Right lobe of liver (tissue), 4 donors: Measurements from ENCODE around the gene WT1.

Source experiments
- CTCF ChIP-seq, 4 donors: fragments of 200-600 bp in 3 of 4; fragments of 450-650 bp in 1 of 4; IDR thresholded peaks; one replicate each; pipeline versions ENCODE4 v1.5.1 to v1.8.0; 2016 to 2022; ENCODE audit warnings: antibody characterized with exemption in 4 of 4, mild to moderate bottlenecking in 2 of 4
- POLR2A ChIP-seq: fragments of 450-650 bp; IDR thresholded peaks from one replicate; pipeline ENCODE4 v1.6.1; 2017; ENCODE audit warnings: antibody characterized with exemption, mild to moderate bottlenecking
- donor health status: DM: no; HTN: no; CAD: no.
- donor health status: DM: no; HTN: no; CAD: no.
- donor health status: DM: no; HTN: yes; CAD: no.

GRCh38 chr11:32414925-32415324 lies 20.4 kb downstream of the WT1 start:
- TF ChIP-seq CTCF (IDR thresholded peaks at IDR 0.05): no peak
- TF ChIP-seq POLR2A: no peak
